HepG2 (cell line): Measurements from ENCODE around the gene TNP2. TPM values are rescaled to one million over a fixed set of nuclear protein-coding genes. Genes with fewer than 3 reads are reported as not detected.

ENCODE experiments used
- CHCHD3 ChIP-seq: sonication (generic); formaldehyde crosslinking; IDR thresholded peaks from 2 replicates; pipeline ENCODE4 v1.8.0; 2022; ENCODE audit warnings: mild to moderate bottlenecking, missing genetic modification reagents, moderate library complexity
- FOXC1 ChIP-seq: sonication (generic); formaldehyde crosslinking; IDR thresholded peaks from 2 replicates; pipeline ENCODE4 v1.8.0; 2022; ENCODE audit warnings: mild to moderate bottlenecking, missing genetic modification reagents, borderline replicate concordance
- HDAC1 ChIP-seq: sonication (generic); formaldehyde crosslinking; IDR thresholded peaks from 2 replicates; pipeline ENCODE4 v1.5.1; 2020; ENCODE audit warnings: mild to moderate bottlenecking, missing genetic modification reagents
- HOXA7 ChIP-seq: sonication (generic); formaldehyde crosslinking; IDR thresholded peaks from 2 replicates; pipeline ENCODE4 v1.8.1; 2022; ENCODE audit warnings: mild to moderate bottlenecking, missing genetic modification reagents, moderate library complexity
- JUNB ChIP-seq: sonication (generic); formaldehyde crosslinking; IDR thresholded peaks from 2 replicates; pipeline ENCODE4 v1.8.0; 2022; ENCODE audit warnings: missing genetic modification reagents, mild to moderate bottlenecking, borderline replicate concordance
- MIER2 ChIP-seq: IDR thresholded peaks from 2 replicates; pipeline ENCODE4 v1.6.1; 2016; ENCODE audit warnings: missing biosample characterization, missing genetic modification reagents
- MTA3 ChIP-seq: sonication (generic); formaldehyde crosslinking; IDR thresholded peaks from 2 replicates; pipeline ENCODE4 v1.4.0; 2020; ENCODE audit warnings: missing genetic modification reagents
- NCOA5 ChIP-seq: sonication (generic); formaldehyde crosslinking; IDR thresholded peaks from 2 replicates; pipeline ENCODE4 v1.4.0; 2020; ENCODE audit warnings: missing genetic modification reagents
- POGZ ChIP-seq: sonication (generic); formaldehyde crosslinking; IDR thresholded peaks from 2 replicates; pipeline ENCODE4 v1.4.0; 2020; ENCODE audit warnings: mild to moderate bottlenecking, missing genetic modification reagents
- REL ChIP-seq: sonication (generic); formaldehyde crosslinking; conservative IDR thresholded peaks from 2 replicates; pipeline ENCODE4 v1.8.0; 2022; ENCODE audit warnings: mild to moderate bottlenecking, missing genetic modification reagents, moderate library complexity
- REPIN1 ChIP-seq: sonication (generic); formaldehyde crosslinking; IDR thresholded peaks from 2 replicates; pipeline ENCODE4 v1.8.0; 2022; ENCODE audit warnings: missing genetic modification reagents, low read depth, mild to moderate bottlenecking, borderline replicate concordance
- SALL1 ChIP-seq: sonication (generic); formaldehyde crosslinking; IDR thresholded peaks from 2 replicates; pipeline ENCODE4 v1.8.0; 2022; ENCODE audit warnings: mild to moderate bottlenecking, missing genetic modification reagents
- SNAI1 ChIP-seq: sonication (generic); formaldehyde crosslinking; IDR thresholded peaks from 2 replicates; pipeline ENCODE4 v1.5.0; 2020; ENCODE audit warnings: mild to moderate bottlenecking, missing genetic modification reagents, borderline replicate concordance
- SNAPC2 ChIP-seq: sonication (generic); formaldehyde crosslinking; IDR thresholded peaks from 2 replicates; pipeline ENCODE4 v1.8.1; 2022; ENCODE audit warnings: mild to moderate bottlenecking, missing genetic modification reagents
- TBP ChIP-seq: sonication (generic); formaldehyde crosslinking; IDR thresholded peaks from 2 replicates; pipeline ENCODE4 v1.5.0; 2020; ENCODE audit warnings: missing genetic modification reagents
- TBX3 ChIP-seq: fragments of 450-650 bp; IDR thresholded peaks from 2 replicates; pipeline ENCODE4 v1.6.1; 2017; ENCODE audit warnings: antibody characterized with exemption, mild to moderate bottlenecking, inconsistent platforms, borderline replicate concordance
- YY1 ChIP-seq: IDR thresholded peaks from 2 replicates; pipeline ENCODE4 v1.6.1; 2011; ENCODE audit warnings: low read length, low read depth, moderate library complexity, mild to moderate bottlenecking; ENCODE audit not compliant: insufficient read depth, insufficient replicate concordance
- ZKSCAN1 ChIP-seq: fragments of 150-350 bp; IDR thresholded peaks from 2 replicates; pipeline ENCODE4 v1.6.1; 2014; ENCODE audit warnings: low read length
- ZNF121 ChIP-seq: sonication (generic); formaldehyde crosslinking; IDR thresholded peaks from 2 replicates; pipeline ENCODE4 v1.5.0; 2020; ENCODE audit warnings: mild to moderate bottlenecking, missing genetic modification reagents
- ZNF3 ChIP-seq: IDR thresholded peaks from 2 replicates; pipeline ENCODE4 v1.7.0; 2017; ENCODE audit warnings: inconsistent platforms
- ZNF432 ChIP-seq: sonication (generic); formaldehyde crosslinking; IDR thresholded peaks from 2 replicates; pipeline ENCODE4 v1.5.0; 2020; ENCODE audit warnings: missing genetic modification reagents, mild to moderate bottlenecking, borderline replicate concordance
- ZNF598 ChIP-seq: sonication (generic); formaldehyde crosslinking; IDR thresholded peaks from 2 replicates; pipeline ENCODE4 v1.5.1; 2020; ENCODE audit warnings: mild to moderate bottlenecking, missing genetic modification reagents, borderline replicate concordance
- ZNF607 ChIP-seq: sonication (generic); formaldehyde crosslinking; IDR thresholded peaks from 2 replicates; pipeline ENCODE4 v1.5.1; 2020; ENCODE audit warnings: missing genetic modification reagents, mild to moderate bottlenecking, borderline replicate concordance
- ZNF615 ChIP-seq: sonication (generic); formaldehyde crosslinking; IDR thresholded peaks from 2 replicates; pipeline ENCODE4 v1.5.0; 2020; ENCODE audit warnings: mild to moderate bottlenecking, missing genetic modification reagents, borderline replicate concordance
- ZNF788 ChIP-seq: sonication (generic); formaldehyde crosslinking; IDR thresholded peaks from 2 replicates; pipeline ENCODE4 v1.5.0; 2020; ENCODE audit warnings: mild to moderate bottlenecking, missing genetic modification reagents, borderline replicate concordance
- ZNF790 ChIP-seq: sonication (generic); formaldehyde crosslinking; IDR thresholded peaks from 2 replicates; pipeline ENCODE4 v1.8.0; 2022; ENCODE audit warnings: missing genetic modification reagents, mild to moderate bottlenecking, borderline replicate concordance
- ZNF83 ChIP-seq: sonication (generic); formaldehyde crosslinking; IDR thresholded peaks from 2 replicates; pipeline ENCODE4 v1.4.0; 2020; ENCODE audit warnings: missing genetic modification reagents, mild to moderate bottlenecking, borderline replicate concordance
- ZSCAN31 ChIP-seq: sonication (generic); formaldehyde crosslinking; IDR thresholded peaks from 2 replicates; pipeline ENCODE4 v1.5.0; 2020; ENCODE audit warnings: low read depth, mild to moderate bottlenecking, missing genetic modification reagents
- polyA plus RNA-seq, 8 experiments: library from polyadenylated mRNA; depleted of rRNA in 3 of 8; stranded (reverse) in 7 of 8; unstranded in 1 of 8; fragments of >200 nt; fragmentation: Illumina TruSeq in 4 of 8; extraction: Trizol in 4 of 8; gene quantifications; 2 replicates each; pipeline versions ENCODE4 v1.2.1 to v1.2.3, GENCODE V29; 2011 to 2016; ENCODE audit warnings: low read depth in 4 of 8, missing spikeins in 1 of 8, mixed read lengths in 1 of 8; ENCODE audit not compliant: insufficient read depth in 1 of 8
- total RNA-seq, 5 experiments: library from RNA; depleted of rRNA; stranded (reverse); fragments of >200 nt; fragmentation: Illumina TruSeq; extraction: Trizol; gene quantifications; 2 replicates each; pipeline ENCODE4 v1.2.3, GENCODE V29; 2016; ENCODE audit warnings: low read depth in 1 of 5
- TF ChIP-seq, protein P1 (sequence below): sonication (generic); formaldehyde crosslinking; IDR thresholded peaks from 2 replicates; pipeline ENCODE4 v1.4.0; 2020; ENCODE audit warnings: low read depth, mild to moderate bottlenecking, missing genetic modification reagents
- TF ChIP-seq, protein P2 (sequence below): sonication (generic); formaldehyde crosslinking; conservative IDR thresholded peaks from 2 replicates; pipeline ENCODE4 v1.4.0; 2020; ENCODE audit warnings: missing genetic modification reagents

The TNP2 gene
- total and polyA plus RNA-seq, 2 of the 13 experiments (the other 11 are each of a cell fraction or from before 2014, with no cell fraction given), result not detected

DNA sequence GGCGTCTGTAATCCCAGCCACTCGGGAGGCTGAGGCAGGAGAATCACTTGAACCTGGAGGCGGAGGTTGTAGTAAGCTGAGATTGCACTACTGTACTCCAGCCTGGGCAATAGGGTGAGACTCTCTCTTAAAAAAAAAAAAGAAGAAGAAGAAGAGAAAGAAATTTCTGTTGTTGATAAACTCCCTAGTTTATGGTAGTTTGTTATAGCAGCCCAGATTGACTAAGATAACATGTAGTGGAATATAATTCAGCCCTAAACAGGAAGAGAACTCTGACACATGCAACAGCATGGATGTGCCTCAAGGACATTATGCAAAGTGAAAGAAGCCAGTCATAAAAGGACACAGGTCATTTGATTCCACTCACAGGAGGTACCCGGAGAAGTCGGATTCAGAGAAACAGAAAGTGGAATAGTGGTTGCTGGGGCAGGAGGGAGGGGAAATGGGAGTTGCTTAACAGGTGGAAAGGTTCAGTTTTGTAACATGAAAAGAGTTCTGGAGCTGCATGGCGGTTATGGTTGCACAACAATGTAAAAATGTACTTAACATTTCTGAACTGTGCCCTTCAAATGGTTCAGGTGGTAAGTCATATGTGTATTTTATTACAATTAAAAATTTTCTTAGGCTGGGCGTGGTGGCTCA, 38.0 kb upstream of the TNP2 start (continued):
- no peak for TF ChIP-seq ZNF615 (CRISPR knock-in tag)
- TF ChIP-seq CHCHD3 (CRISPR knock-in tag), result no peak
- TF ChIP-seq ZNF83 (CRISPR knock-in tag), result no peak
- peak; percentile 84 for TF ChIP-seq FOXC1 (CRISPR knock-in tag)
- TF ChIP-seq ZKSCAN1, result no peak
- peak; percentile 52; the same call in 1 of the 2 replicates for TF ChIP-seq MIER2 (CRISPR knock-in tag)
- no peak for TF ChIP-seq ZNF432 (CRISPR knock-in tag)
- TF ChIP-seq SNAI1 (CRISPR knock-in tag), result no peak
- no peak for TF ChIP-seq MTA3
- TF ChIP-seq ZNF121 (CRISPR knock-in tag), result no peak; the same call in 1 of the 2 replicates
- peak; percentile 95; the same call in 1 of the 2 replicates for TF ChIP-seq SALL1 (CRISPR knock-in tag)
- TF ChIP-seq TBX3, result 0 out of 2 replicates have a peak, but pooled peaks have one; percentile 36
- TF ChIP-seq ZSCAN31 (CRISPR knock-in tag), result 0 out of 2 replicates have a peak, but pooled peaks have one; percentile 49
- no peak for TF ChIP-seq ZNF790 (CRISPR knock-in tag)
- TF ChIP-seq HDAC1 (CRISPR knock-in tag), result peak; percentile 86; the same call in 1 of the 2 replicates
- TF ChIP-seq NCOA5 (CRISPR knock-in tag), result no peak
- peak; percentile 90 for TF ChIP-seq ZNF3 (CRISPR knock-in tag)
- TF ChIP-seq POGZ (CRISPR knock-in tag), result no peak
- peak; percentile 82 for TF ChIP-seq REPIN1
- TF ChIP-seq TBP (CRISPR knock-in tag), result no peak
- peak; percentile 50 for TF ChIP-seq YY1
- TF ChIP-seq SNAPC2 (CRISPR knock-in tag), result peak; percentile 78
- peak; percentile 86 for TF ChIP-seq ZNF607 (CRISPR knock-in tag)
- TF ChIP-seq, protein P1, sequence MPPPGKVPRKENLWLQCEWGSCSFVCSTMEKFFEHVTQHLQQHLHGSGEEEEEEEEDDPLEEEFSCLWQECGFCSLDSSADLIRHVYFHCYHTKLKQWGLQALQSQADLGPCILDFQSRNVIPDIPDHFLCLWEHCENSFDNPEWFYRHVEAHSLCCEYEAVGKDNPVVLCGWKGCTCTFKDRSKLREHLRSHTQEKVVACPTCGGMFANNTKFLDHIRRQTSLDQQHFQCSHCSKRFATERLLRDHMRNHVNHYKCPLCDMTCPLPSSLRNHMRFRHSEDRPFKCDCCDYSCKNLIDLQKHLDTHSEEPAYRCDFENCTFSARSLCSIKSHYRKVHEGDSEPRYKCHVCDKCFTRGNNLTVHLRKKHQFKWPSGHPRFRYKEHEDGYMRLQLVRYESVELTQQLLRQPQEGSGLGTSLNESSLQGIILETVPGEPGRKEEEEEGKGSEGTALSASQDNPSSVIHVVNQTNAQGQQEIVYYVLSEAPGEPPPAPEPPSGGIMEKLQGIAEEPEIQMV (CRISPR knock-in tag), result no peak
- TF ChIP-seq HOXA7 (CRISPR knock-in tag), result no peak
- TF ChIP-seq, protein P2, sequence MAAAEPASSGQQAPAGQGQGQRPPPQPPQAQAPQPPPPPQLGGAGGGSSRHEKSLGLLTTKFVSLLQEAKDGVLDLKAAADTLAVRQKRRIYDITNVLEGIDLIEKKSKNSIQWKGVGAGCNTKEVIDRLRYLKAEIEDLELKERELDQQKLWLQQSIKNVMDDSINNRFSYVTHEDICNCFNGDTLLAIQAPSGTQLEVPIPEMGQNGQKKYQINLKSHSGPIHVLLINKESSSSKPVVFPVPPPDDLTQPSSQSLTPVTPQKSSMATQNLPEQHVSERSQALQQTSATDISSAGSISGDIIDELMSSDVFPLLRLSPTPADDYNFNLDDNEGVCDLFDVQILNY, result no peak
- TF ChIP-seq ZNF788 (CRISPR knock-in tag), result peak; percentile 77; the same call in 1 of the 2 replicates
- TF ChIP-seq REL (CRISPR knock-in tag), result no peak
- TF ChIP-seq ZNF598 (CRISPR knock-in tag), result no peak
- no peak for TF ChIP-seq JUNB (CRISPR knock-in tag)
